ENCODE results near the gene CISD2.

The CISD2 gene

DNA sequence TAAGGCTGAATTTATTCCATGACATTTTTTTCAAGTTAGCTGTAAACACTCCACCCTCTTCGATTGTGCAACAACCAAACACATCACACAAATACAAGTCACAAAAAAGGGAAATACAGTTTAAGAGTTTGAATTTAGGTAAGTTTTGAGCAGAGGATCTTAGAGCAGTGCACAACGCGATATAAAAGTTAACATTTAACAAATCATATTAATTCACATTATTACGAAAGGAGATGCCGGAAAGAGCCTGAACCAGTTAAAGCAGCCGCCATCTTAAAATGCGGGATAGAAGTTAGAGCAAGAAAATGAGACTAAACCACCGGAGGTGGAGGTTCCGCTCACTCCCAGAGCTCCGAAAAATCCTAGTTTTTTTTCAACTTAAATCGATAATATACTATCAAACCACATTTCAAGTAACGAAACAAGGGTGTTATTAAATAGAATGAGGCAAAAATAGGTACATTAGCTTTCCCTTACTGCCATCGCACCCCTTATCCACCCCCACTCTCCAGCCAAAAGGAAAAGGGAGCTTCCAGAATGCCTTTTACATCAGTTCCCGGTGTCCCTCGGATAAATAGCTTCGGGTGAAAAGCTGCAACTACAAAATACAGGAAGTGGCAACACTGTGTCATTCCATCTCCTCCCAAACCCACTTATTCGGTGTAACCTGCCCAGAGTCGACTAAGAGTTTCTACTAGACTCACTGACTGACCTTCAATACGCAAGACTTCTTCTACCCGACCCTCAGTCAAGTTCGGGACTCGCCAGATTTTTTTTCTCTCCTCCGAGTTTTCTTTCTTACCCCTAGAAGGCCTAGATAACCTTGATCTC is 43.3 kb upstream of the CISD2 start:
- ChIA-PET POLR2A (interaction anchor here (2.5 to 4.5 kb wide), 3 partner anchors 9 to 205 kb away, joined by 9 to 54 read pairs (median 37); no protein-coding TSS in a partner anchor), CTCF (interaction anchor here (4.6 to 4.7 kb wide), 2 partner anchors 9 to 205 kb away, joined by 21 to 38 read pairs; no protein-coding TSS in a partner anchor)
- no peak for DNase-seq (ENCODE audit: low read depth, low spot score)

DNA sequence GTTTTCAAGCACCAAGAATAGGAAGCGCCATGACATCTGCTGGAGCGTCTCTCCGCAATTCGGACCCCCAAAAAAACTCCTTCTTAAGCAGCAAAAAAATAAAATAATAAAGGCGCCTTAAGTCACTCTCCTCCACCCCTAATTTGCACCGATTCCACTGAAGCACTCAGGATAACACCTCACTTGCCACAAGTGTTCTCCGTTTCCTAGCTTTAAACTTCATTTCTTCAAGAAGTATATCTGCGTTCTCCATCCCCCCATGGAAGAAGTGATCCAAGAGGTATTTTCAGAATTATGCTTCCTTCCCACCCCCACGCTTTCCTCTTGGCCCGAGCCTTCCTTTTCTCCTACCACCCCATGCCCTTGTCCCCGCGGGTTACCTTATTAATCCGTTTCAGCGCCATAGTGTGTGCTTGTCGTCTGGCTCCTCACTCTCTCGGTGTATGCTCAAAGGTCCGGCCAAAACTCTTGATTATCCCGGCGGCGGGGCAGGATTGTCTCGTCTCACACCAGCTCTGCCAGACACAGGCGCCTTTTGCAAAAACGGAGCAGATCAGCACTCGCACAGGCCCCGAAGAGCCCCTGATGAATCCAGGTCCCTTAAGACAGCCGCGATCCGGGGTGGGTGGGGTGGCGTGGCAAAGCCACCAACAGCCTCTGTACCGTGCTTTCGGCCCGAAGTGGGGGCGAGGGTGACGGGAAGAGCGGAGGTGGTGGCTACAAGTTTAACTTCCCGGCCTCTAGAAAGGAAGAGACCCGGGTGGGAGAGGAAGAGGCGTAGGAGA is 42.5 kb upstream of the CISD2 start:
- CTCF ChIA-PET = interaction anchor here (4.6 to 4.7 kb wide), 2 partner anchors 10 to 205 kb away, joined by 21 to 38 read pairs; no protein-coding TSS in a partner anchor
- POLR2A ChIA-PET = interaction anchor here (1.7 to 4.5 kb wide), 5 partner anchors 10 to 206 kb away, joined by 6 to 54 read pairs (median 37); partner anchors contain the start of gene CISD2

More for the DNA sequence above, 43.3 kb upstream of the CISD2 start:
- TF ChIP-seq, protein P1, sequence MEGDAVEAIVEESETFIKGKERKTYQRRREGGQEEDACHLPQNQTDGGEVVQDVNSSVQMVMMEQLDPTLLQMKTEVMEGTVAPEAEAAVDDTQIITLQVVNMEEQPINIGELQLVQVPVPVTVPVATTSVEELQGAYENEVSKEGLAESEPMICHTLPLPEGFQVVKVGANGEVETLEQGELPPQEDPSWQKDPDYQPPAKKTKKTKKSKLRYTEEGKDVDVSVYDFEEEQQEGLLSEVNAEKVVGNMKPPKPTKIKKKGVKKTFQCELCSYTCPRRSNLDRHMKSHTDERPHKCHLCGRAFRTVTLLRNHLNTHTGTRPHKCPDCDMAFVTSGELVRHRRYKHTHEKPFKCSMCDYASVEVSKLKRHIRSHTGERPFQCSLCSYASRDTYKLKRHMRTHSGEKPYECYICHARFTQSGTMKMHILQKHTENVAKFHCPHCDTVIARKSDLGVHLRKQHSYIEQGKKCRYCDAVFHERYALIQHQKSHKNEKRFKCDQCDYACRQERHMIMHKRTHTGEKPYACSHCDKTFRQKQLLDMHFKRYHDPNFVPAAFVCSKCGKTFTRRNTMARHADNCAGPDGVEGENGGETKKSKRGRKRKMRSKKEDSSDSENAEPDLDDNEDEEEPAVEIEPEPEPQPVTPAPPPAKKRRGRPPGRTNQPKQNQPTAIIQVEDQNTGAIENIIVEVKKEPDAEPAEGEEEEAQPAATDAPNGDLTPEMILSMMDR (IDR thresholded peaks at IDR 0.05; ENCODE audit: insufficient read depth, low read length, missing control alignments) = no peak
- peak overlapping the region; percentile 86 for H3K4me3 ChIP-seq (ENCODE audit: low read depth, low read length)

DNA sequence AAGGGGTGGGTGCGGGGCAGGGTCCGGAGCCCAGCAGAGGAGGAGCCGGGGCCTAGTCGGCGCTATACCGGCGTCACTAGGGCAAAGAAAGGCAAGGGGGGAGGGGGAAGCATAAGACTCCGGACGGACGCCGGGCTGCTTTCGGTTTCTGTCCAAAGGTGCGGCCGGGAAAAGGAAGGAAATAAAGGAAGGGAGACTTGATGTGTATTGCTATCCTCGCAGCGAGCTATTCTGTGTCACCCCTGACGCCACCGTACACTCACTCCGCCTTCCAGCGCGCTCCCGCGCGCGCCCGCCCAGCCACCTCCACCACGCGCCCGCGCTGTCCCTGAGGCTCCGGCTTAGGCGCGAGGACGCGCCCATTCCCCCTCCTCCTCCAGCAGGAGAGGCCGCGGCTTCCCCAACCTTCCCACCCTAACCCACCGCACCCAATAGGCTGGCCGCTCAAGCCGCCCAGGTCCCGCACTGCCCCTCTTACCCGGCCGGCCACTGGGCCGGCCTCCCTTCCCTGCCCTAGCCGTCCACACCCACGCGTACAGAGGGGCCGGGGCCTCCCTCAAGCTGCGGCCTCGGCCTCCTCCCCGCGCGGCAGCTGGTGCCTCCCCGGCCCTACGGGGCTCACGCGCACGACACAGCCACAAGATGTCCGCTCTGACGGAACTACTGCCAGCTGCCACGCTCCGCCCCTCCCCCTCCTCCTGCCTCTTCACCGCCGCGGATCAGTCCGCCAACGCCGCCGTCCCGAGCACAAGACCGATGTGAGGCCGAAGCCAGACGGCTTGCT is 41.7 kb upstream of the CISD2 start, which contains the start of gene UBE2D3:
UBE2D3 (minus strand) TSS at position 662 of the 784 bp plus-strand sequence. CDS start 1,043 bp downstream, outside the sequence.
- H3K4me3 ChIP-seq (ENCODE audit: low read depth, low read length) = peak within 1 kb of the TSS; percentile 86
- ChIA-PET CTCF (interaction anchor here (0.9 to 4.7 kb wide), 8 partner anchors 10 to 273 kb away, joined by 3 to 38 read pairs (median 5); partner anchors contain the start of genes BDH2 and CISD2), POLR2A (interaction anchor here (1.1 to 4.5 kb wide), 12 partner anchors 8 to 397 kb away, joined by 3 to 54 read pairs (median 6); partner anchors contain the start of genes CISD2, MANBA and NFKB1)
- TF ChIP-seq, protein P1 (IDR thresholded peaks at IDR 0.05; ENCODE audit: insufficient read depth, low read length, missing control alignments) = no peak
- DNase-seq (ENCODE audit: low read depth, low spot score) = peak; percentile 84

More for the DNA sequence above, 42.5 kb upstream of the CISD2 start:
- peak overlapping the region; percentile 86 for H3K4me3 ChIP-seq (ENCODE audit: low read depth, low read length)
- TF ChIP-seq, protein P1 (IDR thresholded peaks at IDR 0.05; ENCODE audit: insufficient read depth, low read length, missing control alignments) = no peak
- DNase-seq (ENCODE audit: low read depth, low spot score) = no peak

DNA sequence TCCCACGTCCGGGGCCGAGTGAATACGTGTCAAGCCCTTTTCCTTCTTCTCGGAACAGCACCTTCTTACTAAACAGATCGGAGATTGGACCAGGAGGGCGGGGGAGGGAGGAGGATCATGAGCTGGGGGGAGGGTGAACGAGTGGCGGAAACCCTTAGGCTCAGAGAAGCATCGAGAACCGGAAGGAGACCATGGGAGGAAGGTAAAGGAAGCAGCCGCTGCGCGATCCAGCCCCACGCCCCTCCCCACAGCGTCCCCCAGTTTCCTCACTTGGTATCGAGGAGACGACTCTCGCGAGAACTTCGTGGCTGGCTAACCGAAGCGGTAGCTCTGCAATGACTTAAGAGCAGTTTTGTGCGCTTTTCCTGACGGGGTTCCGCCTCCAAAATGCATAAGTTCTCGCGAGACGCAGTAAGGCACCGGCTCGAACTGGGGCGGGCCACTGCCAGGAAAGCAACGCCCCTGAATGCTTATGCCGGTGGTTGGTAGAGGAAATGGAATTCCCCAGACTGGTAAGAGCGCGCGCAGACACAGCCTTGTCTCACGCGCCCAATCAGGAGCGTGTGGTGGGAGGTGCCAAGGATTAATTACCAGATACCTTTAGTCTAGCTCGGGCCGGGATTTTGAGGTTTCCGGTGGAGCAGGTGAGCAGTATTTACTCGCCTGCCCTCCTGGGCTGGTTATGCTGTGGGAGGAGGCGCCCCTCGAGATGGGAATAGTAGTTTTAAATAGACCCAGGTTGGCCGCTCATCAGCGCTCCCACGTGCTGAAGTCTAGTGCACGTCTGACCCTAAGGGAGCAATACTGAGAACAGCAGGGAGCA is 40.9 kb upstream of the CISD2 start:
- DNase-seq (ENCODE audit: low read depth, low spot score) = peak; percentile 100
- ChIA-PET POLR2A (interaction anchor here (0.6 to 4.5 kb wide), 16 partner anchors 9 to 398 kb away, joined by 3 to 54 read pairs (median 6); partner anchors contain the start of genes CISD2, MANBA, NFKB1 and SLC9B1), CTCF (interaction anchor here (0.9 to 4.7 kb wide), 11 partner anchors 10 to 272 kb away, joined by 3 to 38 read pairs (median 4); partner anchors contain the start of genes BDH2 and CISD2)
- H3K4me3 ChIP-seq (ENCODE audit: low read depth, low read length) = peak overlapping the region; percentile 86
- TF ChIP-seq, protein P1 (IDR thresholded peaks at IDR 0.05; ENCODE audit: insufficient read depth, low read length, missing control alignments) = no peak

DNA sequence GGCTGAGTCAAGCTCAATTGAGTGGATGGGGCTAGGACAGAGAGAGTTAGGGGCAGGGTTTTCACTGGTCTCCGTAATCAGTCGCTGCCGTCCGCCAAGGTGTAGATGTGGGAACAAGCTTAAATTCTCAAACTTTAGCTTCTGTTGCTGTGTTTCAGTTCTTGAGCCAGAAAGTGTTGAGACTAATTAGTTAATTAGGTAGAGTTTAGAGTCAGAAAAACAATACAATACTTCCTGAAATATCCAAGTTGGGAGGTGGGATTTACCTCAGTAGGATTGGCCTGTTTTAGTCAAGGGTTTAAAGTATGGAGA is 40.3 kb upstream of the CISD2 start:
- ChIA-PET POLR2A (interaction anchor here (0.6 to 4.5 kb wide), 14 partner anchors 9 to 398 kb away, joined by 3 to 54 read pairs (median 6); partner anchors contain the start of genes CISD2, MANBA, NFKB1 and SLC9B1), CTCF (interaction anchor here (1.1 to 4.7 kb wide), 9 partner anchors 9 to 271 kb away, joined by 3 to 38 read pairs (median 4); partner anchors contain the start of gene BDH2)
- no peak for DNase-seq (ENCODE audit: low read depth, low spot score)
- H3K4me3 ChIP-seq (ENCODE audit: low read depth, low read length) = peak overlapping the region; percentile 82
- TF ChIP-seq, protein P1 (IDR thresholded peaks at IDR 0.05; ENCODE audit: insufficient read depth, low read length, missing control alignments) = no peak

All from AG04449 (cell line).